OCI-LY3 (cell line): ENCODE measurements around the gene RPEL1.
"Not testable (repeated sequence)": the region's sequence is repeated elsewhere in the genome, so short reads cannot be mapped to it uniquely, and the experiment has no call there.

ENCODE experiments used
- EZH2phosphoT487 ChIP-seq: fragments of 200-600 bp; shearing (Covaris generic); IDR thresholded peaks from 2 replicates; pipeline ENCODE4 v1.6.1; 2018; ENCODE audit warnings: antibody characterized with exemption, mixed run types, low read depth
- TF ChIP-seq, protein P1 (sequence below): fragments of 200-600, 300-600 bp; sonication (generic); IDR thresholded peaks from 2 replicates; pipeline ENCODE4 v1.5.1; 2014; ENCODE audit warnings: antibody characterized with exemption, low read length, low read depth

DNA sequence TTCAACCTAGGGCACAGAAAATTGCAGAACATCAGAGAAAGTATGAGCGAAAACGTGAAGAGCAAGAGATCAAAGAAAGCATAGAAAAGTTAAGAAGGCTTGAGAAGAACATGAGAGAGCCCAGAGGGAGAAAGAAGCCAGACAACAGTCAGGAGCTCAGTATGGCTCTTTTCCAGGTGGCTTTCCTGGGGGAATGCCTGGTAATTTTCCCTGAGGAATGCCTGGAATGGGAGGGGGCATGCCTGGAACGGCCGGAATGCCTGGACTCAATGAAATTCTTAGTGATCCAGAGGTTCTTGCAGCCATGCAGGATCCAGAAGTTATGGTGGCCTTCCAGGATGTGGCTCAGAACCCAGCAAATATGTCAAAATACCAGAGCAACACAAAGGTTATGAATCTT is 29.3 kb upstream of the RPEL1 start:
- TF ChIP-seq, protein P1, sequence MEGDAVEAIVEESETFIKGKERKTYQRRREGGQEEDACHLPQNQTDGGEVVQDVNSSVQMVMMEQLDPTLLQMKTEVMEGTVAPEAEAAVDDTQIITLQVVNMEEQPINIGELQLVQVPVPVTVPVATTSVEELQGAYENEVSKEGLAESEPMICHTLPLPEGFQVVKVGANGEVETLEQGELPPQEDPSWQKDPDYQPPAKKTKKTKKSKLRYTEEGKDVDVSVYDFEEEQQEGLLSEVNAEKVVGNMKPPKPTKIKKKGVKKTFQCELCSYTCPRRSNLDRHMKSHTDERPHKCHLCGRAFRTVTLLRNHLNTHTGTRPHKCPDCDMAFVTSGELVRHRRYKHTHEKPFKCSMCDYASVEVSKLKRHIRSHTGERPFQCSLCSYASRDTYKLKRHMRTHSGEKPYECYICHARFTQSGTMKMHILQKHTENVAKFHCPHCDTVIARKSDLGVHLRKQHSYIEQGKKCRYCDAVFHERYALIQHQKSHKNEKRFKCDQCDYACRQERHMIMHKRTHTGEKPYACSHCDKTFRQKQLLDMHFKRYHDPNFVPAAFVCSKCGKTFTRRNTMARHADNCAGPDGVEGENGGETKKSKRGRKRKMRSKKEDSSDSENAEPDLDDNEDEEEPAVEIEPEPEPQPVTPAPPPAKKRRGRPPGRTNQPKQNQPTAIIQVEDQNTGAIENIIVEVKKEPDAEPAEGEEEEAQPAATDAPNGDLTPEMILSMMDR, result not testable (repeated sequence)
- not testable (repeated sequence) for TF ChIP-seq EZH2phosphoT487
